ENCODE measurements around the gene STPG2.

- TF ChIP-seq CTCF (IDR thresholded peaks at IDR 0.05), result no peak
- TF ChIP-seq POLR2A (IDR thresholded peaks at IDR 0.05), result no peak
Measured at GRCh38 chr4:97917115-97917514, 226.2 kb downstream of the STPG2 start.
